HG03108 (cell line): Measurements from ENCODE around the gene MIDN.
A peak's percentile ranks its signal among the peaks of the same experiment; 100 is the strongest.

Experiments used
- ATAC-seq: cut with Tn5 transposase; IDR thresholded peaks from one replicate; pipeline ENCODE4 v1.9.1; 2021; ENCODE audit warnings: moderate library complexity; ENCODE audit not compliant: unreplicated experiment

Gene MIDN

GRCh38 chr19:1232652-1233072 is 15.7 kb upstream of the MIDN start:
- no peak for ATAC-seq

DNA sequence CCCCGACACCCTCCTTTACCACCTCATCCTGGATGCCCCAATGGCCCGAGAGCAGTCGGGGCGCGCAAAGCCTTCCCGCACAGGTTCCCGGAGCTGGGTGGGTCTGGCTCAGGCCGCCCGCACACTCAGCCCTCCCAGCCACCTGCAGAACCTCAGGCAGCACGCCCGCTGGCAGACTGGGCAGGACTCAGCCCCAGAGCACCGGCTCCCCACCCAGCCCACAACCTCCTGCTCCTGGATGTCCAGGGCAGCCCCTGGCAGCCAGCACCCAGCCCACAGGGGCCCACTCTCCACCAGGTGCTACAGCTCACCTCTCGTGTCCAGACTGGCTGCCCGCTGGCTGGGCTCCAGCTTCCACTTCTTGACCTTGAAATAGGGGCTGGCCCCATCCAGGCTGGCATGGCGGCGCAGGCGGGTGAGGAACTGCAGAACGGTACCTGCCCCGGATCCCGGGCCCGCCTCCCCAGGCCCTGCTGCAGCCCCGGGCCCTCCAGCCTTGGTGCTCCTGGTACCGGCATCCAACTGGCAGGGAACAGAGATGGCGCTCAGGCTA is 15.2 kb upstream of the MIDN start:
- no peak for ATAC-seq

DNA sequence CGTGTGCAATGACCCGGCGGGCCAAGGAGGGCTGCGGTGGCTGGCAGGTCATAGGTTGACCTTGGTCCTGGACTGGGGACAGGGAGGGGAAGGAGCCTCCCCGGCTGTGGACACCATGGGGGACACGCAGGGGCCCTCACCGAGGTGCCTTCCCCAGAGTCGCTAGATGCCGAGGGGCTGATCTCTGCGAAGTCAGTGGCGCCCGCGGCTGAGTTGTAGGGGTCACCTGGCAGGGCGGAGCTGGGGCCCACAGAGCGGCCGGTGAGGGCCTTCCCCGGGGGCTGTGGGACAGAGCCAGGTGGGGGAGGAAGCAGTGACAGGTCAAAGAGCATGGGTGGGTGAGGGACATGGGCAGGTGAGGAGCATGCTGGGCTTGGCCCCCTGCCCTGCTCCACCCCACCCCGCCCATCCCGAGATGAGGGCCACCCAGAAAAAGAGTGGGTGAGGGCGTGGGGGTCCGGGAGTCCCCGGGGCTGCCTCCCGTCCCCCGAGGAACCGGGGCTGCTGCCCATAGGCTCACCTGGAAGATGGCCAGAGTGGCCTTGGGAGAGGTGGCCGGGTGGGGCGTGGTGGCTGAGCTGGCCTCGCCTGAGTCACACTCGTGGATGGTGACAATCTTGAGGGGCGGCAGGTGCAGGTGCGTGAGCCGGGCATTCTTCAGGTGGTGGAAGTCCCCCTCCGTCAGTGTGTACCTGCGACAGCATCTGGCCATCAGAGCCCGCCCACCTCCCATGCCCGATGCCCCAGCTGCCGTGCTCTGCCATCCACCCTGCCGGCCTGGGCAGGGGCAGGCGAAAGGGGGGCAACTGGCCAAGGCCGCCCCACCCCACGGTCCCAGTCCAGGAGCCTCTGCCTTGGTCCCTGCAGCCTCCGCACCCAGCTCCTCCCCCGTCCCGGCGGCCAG is 14.1 kb upstream of the MIDN start:
- ATAC-seq, result no peak

- ATAC-seq, result no peak
These were observed 13.4 kb upstream of the MIDN start for GRCh38 chr19:1234955-1235380.

GRCh38 chr19:1235625-1236538 is 12.5 kb upstream of the MIDN start:
- no peak for ATAC-seq

GRCh38 chr19:1236576-1236975 is 11.8 kb upstream of the MIDN start:
- no peak for ATAC-seq

GRCh38 chr19:1237027-1237659 is 11.2 kb upstream of the MIDN start:
- no peak for ATAC-seq

- ATAC-seq, result no peak
These were observed 10.5 kb upstream of the MIDN start, which contains the start of gene CBARP for GRCh38 chr19:1237754-1238368. Gene CBARP (minus strand): TSS chr19:1238005. CDS start chr19:1236100, 1,905 bp downstream.

- ATAC-seq, result no peak
These were observed 9.7 kb upstream of the MIDN start for GRCh38 chr19:1238369-1239303.

DNA sequence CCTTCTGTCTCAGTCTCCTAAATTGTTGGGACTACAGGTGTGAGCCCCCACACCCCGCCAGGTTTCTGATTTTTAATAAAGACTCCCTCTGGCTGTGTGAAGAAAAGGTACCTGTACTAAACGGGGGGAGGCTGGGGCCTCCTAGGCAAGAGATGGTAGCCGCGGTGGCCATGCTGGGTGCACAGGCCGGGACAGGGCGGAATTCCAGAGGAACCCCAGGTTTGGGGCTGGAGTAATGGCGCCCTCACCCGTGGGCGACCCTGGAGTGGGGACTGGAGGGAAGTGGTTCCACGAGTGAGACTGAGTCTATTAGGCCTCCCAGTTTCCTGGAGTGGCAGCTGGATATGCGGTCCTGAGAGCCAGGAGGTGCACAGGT is 9.0 kb upstream of the MIDN start:
- ATAC-seq, result no peak

DNA sequence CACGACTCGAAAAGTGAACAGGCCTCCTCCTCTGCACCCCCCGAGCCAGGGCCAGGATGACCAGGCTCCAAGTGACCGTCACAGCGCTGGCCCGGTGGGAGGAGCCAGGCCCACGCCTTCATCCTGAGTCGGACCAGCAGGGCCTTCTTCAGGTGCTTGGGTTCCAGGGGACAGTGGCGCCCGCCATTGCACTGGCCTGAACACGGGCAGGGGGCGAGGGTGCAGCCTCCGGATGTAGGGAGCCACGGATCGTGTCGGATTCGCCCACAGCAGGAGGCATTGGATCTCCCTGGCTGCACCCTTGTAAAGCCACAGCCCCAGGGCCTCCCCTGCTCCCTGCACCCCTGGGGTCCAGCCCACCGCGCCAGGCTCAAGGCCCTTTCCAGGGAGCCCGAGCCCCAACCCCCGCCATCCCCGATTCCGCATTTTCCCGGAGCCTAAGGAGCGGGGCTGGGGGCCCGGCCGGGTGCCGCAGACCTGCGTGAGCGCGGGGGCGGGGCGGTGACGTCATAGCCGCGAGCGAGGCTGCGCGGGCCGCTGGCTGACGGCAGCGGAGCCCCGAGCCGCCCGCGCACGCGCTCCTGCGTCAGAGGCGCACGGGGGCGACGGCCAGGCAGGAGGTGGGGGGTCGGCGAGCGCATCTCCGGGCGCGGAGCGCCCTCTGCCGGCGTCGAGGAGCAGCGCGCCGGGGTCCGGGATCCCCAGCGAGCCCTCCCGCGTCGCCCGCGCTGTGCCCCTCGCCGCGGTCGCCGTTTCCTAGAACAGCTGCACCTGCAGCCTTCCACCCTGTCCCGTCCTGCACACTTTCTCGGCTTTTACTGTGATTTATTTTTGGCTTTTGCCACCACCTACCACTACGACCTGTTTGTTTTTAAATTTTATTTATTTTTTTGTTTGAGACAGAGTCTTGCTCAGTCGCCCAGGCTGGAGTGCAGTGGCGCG is 8.3 kb upstream of the MIDN start:
- ATAC-seq, result no peak

GRCh38 chr19:1240925-1241324 is 7.5 kb upstream of the MIDN start:
- no peak for ATAC-seq

GRCh38 chr19:1241417-1242095 is 6.8 kb upstream of the MIDN start, which contains the start of gene ATP5F1D:
Gene ATP5F1D (plus strand): TSS chr19:1241751. CDS start chr19:1241851, 100 bp downstream.
- ATAC-seq, result peak; percentile 42

DNA sequence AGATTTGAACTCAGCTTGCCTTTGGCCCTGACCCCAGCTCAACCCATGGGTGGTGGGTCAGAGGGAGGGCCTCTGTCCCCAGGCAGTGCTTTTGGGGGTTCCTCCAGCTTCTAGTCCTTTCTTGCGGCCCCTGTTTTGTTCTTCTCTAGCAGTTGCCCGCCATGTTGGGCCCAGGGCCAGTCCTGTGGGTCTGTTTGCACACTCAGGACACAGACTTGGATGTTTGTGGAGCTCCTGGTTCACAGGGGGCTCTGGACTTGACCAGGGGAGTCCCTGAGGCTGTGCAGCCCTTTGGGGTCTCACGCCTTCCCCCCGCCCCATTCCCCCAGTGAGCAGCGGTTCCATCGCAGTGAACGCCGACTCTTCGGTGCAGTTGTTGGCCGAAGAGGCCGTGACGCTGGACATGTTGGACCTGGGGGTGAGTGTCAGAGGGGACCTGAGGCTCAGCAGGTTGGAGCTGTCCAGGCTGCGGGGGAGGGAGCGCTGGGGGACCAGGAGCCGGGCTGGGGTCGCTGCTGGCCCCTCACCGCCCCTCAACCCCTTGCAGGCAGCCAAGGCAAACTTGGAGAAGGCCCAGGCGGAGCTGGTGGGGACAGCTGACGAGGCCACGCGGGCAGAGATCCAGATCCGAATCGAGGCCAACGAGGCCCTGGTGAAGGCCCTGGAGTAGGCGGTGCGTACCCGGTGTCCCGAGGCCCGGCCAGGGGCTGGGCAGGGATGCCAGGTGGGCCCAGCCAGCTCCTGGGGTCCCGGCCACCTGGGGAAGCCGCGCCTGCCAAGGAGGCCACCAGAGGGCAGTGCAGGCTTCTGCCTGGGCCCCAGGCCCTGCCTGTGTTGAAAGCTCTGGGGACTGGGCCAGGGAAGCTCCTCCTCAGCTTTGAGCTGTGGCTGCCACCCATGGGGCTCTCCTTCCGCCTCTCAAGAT is 4.4 kb upstream of the MIDN start:
- ATAC-seq, result peak; percentile 20

GRCh38 chr19:1244693-1245451 is 3.5 kb upstream of the MIDN start:
- no peak for ATAC-seq
